Neural progenitor cell (in vitro differentiated cells): ENCODE data around the gene SHISAL2B.

Experiments
- CTCF ChIP-seq: fragments of 200-600 bp; sonication (generic); IDR thresholded peaks from 2 replicates; pipeline ENCODE4 v1.5.1; 2017; ENCODE audit warnings: antibody characterized with exemption, mild to moderate bottlenecking
- EZH2 ChIP-seq: fragments of 200-600 bp; sonication (generic); IDR thresholded peaks from 2 replicates; pipeline ENCODE4 v1.6.1; 2017; ENCODE audit warnings: antibody characterized with exemption, mild to moderate bottlenecking, moderate library complexity

GRCh38 chr5:64759960-64760660 lies 69.8 kb downstream of the SHISAL2B start:
- TF ChIP-seq CTCF (no peak), EZH2 (no peak)
